ENCODE measurements around the gene OR51T1. TPM values are rescaled to one million over a fixed set of nuclear protein-coding genes. Genes with fewer than 3 reads are reported as not detected.
"Not testable (repeated sequence)": the region's sequence is repeated elsewhere in the genome, so short reads cannot be mapped to it uniquely, and the experiment has no call there.

Gene OR51T1
- not detected in 2 replicates for total RNA-seq

- no peak for DNase-seq (ENCODE audit: low read depth, low spot score)
Measured at GRCh38 chr11:4881860-4882500, at the start of gene OR51T1. Gene OR51T1 (plus strand): TSS chr11:4881900. CDS start chr11:4881900, 0 bp downstream.

GRCh38 chr11:4839851-4840549, 41.7 kb upstream of the OR51T1 start:
- no peak for DNase-seq (ENCODE audit: low read depth, low spot score)

- no peak for DNase-seq (ENCODE audit: low read depth, low spot score)
Measured at GRCh38 chr11:4848908-4849532, 32.7 kb upstream of the OR51T1 start, which contains the start of gene OR51S1. Gene OR51S1 (minus strand): TSS chr11:4849208. CDS start chr11:4849208, 0 bp downstream.

GRCh38 chr11:4851033-4851432, 30.7 kb upstream of the OR51T1 start:
- DNase-seq (ENCODE audit: low read depth, low spot score) = no peak

GRCh38 chr11:4854286-4854685, 27.4 kb upstream of the OR51T1 start:
- not testable (repeated sequence) for DNase-seq (ENCODE audit: low read depth, low spot score)

GRCh38 chr11:4862447-4863236, 19.1 kb upstream of the OR51T1 start:
- no peak for DNase-seq (ENCODE audit: low read depth, low spot score)

- DNase-seq (ENCODE audit: low read depth, low spot score) = no peak
Measured at GRCh38 chr11:4863876-4864275, 17.8 kb upstream of the OR51T1 start.

GRCh38 chr11:4865855-4866254, 15.8 kb upstream of the OR51T1 start:
- no peak for DNase-seq (ENCODE audit: low read depth, low spot score)

- DNase-seq (ENCODE audit: low read depth, low spot score) = no peak
Measured at GRCh38 chr11:4881188-4881587, 512 bp upstream of the OR51T1 start.

- no peak for DNase-seq (ENCODE audit: low read depth, low spot score)
Measured at GRCh38 chr11:4882543-4882942, 843 bp downstream of the OR51T1 start.

GRCh38 chr11:4884361-4884760, 2.7 kb downstream of the OR51T1 start:
- no peak for DNase-seq (ENCODE audit: low read depth, low spot score)

GRCh38 chr11:4886186-4886585, 4.5 kb downstream of the OR51T1 start:
- DNase-seq (ENCODE audit: low read depth, low spot score) = no peak

GRCh38 chr11:4887591-4887990, 5.9 kb downstream of the OR51T1 start:
- no peak for DNase-seq (ENCODE audit: low read depth, low spot score)

- no peak for DNase-seq (ENCODE audit: low read depth, low spot score)
Measured at GRCh38 chr11:4890279-4890678, 8.6 kb downstream of the OR51T1 start.

GRCh38 chr11:4891996-4892640, 10.4 kb downstream of the OR51T1 start:
- no peak for DNase-seq (ENCODE audit: low read depth, low spot score)

GRCh38 chr11:4903484-4903883, 21.8 kb downstream of the OR51T1 start, which contains the start of gene OR51A7:
Gene OR51A7 (plus strand): TSS chr11:4903783. CDS start chr11:4907370, 3,587 bp downstream.
- no peak for DNase-seq (ENCODE audit: low read depth, low spot score)

- DNase-seq (ENCODE audit: low read depth, low spot score) = no peak
Measured at GRCh38 chr11:4916581-4916980, 34.9 kb downstream of the OR51T1 start.

GRCh38 chr11:4919250-4919649, 37.5 kb downstream of the OR51T1 start, which contains the start of gene OR51G2:
Gene OR51G2 (minus strand): TSS chr11:4919350. CDS start chr11:4915663, 3,687 bp downstream.
- no peak for DNase-seq (ENCODE audit: low read depth, low spot score)

- DNase-seq (ENCODE audit: low read depth, low spot score) = no peak
Measured at GRCh38 chr11:4921796-4922195, 40.1 kb downstream of the OR51T1 start.

- DNase-seq (ENCODE audit: low read depth, low spot score) = no peak
Measured at GRCh38 chr11:4922304-4922703, 40.6 kb downstream of the OR51T1 start.

- DNase-seq (ENCODE audit: low read depth, low spot score) = no peak
Measured at GRCh38 chr11:4924239-4924638, 42.5 kb downstream of the OR51T1 start, which contains the start of gene OR51G1. Gene OR51G1 (minus strand): TSS chr11:4924339. CDS start chr11:4924339, 0 bp downstream.
